ENCODE results near the gene GABPB2. TPM values are rescaled to one million over a fixed set of nuclear protein-coding genes. Genes with fewer than 3 reads are reported as not detected.

The GABPB2 gene
- total and polyA plus RNA-seq, 2 experiments from 2014 or later = 1.1 to 2.6 TPM

GRCh38 chr1:151131701-151132334, 61.3 kb downstream of the GABPB2 start:
- Mint-ChIP-seq H3K27ac (peak overlapping the region; percentile 71; the same call in 1 of the 2 replicates), H3K27me3 (ENCODE audit: insufficient read depth, low read depth, poor library complexity) (peaks cover 41% of the 10 kb centered on the region), H3K9me3 (no peaks in the 10 kb centered on the region), H3K36me3 (ENCODE audit: low read depth) (peaks cover 23% of the 10 kb centered on the region), H3K4me1 (peaks cover 18% of the 10 kb centered on the region), H3K4me3 (peak overlapping the region; percentile 80)
- Histone ChIP-seq H4K20me1 (replicated peaks; ENCODE audit: insufficient read depth) (no peaks in the 10 kb centered on the region; the same call in 1 of the 2 replicates), H3K36me3 (ENCODE audit: insufficient read depth) (no peaks in the 10 kb centered on the region), H3K9me2 (ENCODE audit: insufficient read depth) (no peaks in the 10 kb centered on the region), H3K4me1 (ENCODE audit: insufficient read depth) (peaks cover 15% of the 10 kb centered on the region; the same call in 1 of the 2 replicates), H3K4me2 (peak overlapping the region; percentile 100), H3K79me2 (replicated peaks; ENCODE audit: insufficient read depth) (no peaks in the 10 kb centered on the region), H2AFZ (peak overlapping the region; percentile 77), H3F3A (replicated peaks; ENCODE audit: low read depth) (peaks cover 4% of the 10 kb centered on the region; the same call in 1 of the 2 replicates), H3K27me3 (ENCODE audit: insufficient read depth) (peaks cover 38% of the 10 kb centered on the region), H3K4me3 (peak overlapping the region; percentile 88), H3K27ac (ENCODE audit: low read depth) (no peak overlapping the region)
- ATAC-seq = peak; percentile 60
- no peak for TF ChIP-seq NANOG (IDR thresholded peaks at IDR 0.05; ENCODE audit: borderline replicate concordance)
- TF ChIP-seq, protein P1, sequence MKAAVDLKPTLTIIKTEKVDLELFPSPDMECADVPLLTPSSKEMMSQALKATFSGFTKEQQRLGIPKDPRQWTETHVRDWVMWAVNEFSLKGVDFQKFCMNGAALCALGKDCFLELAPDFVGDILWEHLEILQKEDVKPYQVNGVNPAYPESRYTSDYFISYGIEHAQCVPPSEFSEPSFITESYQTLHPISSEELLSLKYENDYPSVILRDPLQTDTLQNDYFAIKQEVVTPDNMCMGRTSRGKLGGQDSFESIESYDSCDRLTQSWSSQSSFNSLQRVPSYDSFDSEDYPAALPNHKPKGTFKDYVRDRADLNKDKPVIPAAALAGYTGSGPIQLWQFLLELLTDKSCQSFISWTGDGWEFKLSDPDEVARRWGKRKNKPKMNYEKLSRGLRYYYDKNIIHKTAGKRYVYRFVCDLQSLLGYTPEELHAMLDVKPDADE (IDR thresholded peaks at IDR 0.05) = no peak
- no peak for TF ChIP-seq POLR2AphosphoS5 (IDR thresholded peaks at IDR 0.05; ENCODE audit: low read depth)
- TF ChIP-seq ZNF331 (CRISPR knock-in tag; IDR thresholded peaks at IDR 0.05; ENCODE audit: low read depth) = no peak
- TF ChIP-seq, protein P2, sequence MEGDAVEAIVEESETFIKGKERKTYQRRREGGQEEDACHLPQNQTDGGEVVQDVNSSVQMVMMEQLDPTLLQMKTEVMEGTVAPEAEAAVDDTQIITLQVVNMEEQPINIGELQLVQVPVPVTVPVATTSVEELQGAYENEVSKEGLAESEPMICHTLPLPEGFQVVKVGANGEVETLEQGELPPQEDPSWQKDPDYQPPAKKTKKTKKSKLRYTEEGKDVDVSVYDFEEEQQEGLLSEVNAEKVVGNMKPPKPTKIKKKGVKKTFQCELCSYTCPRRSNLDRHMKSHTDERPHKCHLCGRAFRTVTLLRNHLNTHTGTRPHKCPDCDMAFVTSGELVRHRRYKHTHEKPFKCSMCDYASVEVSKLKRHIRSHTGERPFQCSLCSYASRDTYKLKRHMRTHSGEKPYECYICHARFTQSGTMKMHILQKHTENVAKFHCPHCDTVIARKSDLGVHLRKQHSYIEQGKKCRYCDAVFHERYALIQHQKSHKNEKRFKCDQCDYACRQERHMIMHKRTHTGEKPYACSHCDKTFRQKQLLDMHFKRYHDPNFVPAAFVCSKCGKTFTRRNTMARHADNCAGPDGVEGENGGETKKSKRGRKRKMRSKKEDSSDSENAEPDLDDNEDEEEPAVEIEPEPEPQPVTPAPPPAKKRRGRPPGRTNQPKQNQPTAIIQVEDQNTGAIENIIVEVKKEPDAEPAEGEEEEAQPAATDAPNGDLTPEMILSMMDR (conservative IDR thresholded peaks at IDR 0.05; ENCODE audit: low read depth in 2 of 2) = no peak
- peak; percentile 69 for DNase-seq (ENCODE audit: low spot score)

DNA sequence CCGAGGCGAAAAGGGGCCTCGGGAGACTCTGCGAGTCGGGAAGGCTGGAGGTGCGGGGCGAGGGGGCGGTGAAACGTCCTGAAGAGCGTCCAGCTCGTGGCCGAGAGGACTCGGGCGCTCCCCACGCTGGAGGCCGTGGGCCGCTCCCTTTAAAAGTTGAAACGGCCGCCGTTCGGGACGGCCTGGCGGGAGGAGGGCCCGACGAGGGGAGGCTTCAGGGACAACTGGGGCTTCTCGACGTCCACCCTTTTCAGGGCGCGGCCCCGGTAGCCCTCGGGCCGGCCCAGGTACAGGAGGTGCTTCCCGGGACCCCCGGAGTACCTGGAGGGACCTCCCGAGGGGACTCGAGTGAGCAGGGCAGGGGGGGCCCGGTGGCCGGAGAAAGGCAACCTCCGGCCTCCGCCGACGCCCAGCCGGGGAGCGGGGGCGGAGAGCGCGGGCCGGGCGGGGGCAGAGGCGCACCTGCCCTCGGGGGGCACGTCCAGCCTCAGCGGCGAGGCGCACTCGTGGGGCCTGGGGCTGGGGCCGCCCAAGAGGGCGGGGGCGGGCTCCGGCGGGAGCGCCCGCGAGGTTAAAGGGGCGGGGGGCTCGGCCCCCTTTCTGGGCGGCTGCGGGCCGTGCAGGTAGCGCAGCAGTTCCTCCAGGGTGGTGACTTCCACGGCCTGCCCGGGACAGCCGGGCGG, 61.9 kb downstream of the GABPB2 start:
- DNase-seq (ENCODE audit: low spot score) (no peak), ATAC-seq (peak; percentile 5)
- H3K4me3 ChIP-seq = peak overlapping the region; percentile 88
- peaks cover 15% of the 10 kb centered on the region; the same call in 1 of the 2 replicates for H3K4me1 ChIP-seq (ENCODE audit: insufficient read depth)
- peaks cover 4% of the 10 kb centered on the region; the same call in 1 of the 2 replicates for H3F3A ChIP-seq (replicated peaks; ENCODE audit: low read depth)
- Mint-ChIP-seq H3K4me1 (peaks cover 18% of the 10 kb centered on the region), H3K4me3 (peak overlapping the region; percentile 80), H3K27me3 (ENCODE audit: insufficient read depth, low read depth, poor library complexity) (peaks cover 41% of the 10 kb centered on the region), H3K9me3 (no peaks in the 10 kb centered on the region), H3K36me3 (ENCODE audit: low read depth) (peaks cover 30% of the 10 kb centered on the region), H3K27ac (no peak overlapping the region)
- H3K27ac ChIP-seq (ENCODE audit: low read depth) = no peak overlapping the region
- no peaks in the 10 kb centered on the region; the same call in 1 of the 2 replicates for H4K20me1 ChIP-seq (replicated peaks; ENCODE audit: insufficient read depth)
- H3K27me3 ChIP-seq (ENCODE audit: insufficient read depth) = peaks cover 38% of the 10 kb centered on the region
- H2AFZ ChIP-seq = peak overlapping the region; percentile 77
- H3K36me3 ChIP-seq (ENCODE audit: insufficient read depth) = no peaks in the 10 kb centered on the region
- H3K9me2 ChIP-seq (ENCODE audit: insufficient read depth) = no peaks in the 10 kb centered on the region
- no peaks in the 10 kb centered on the region for H3K79me2 ChIP-seq (replicated peaks; ENCODE audit: insufficient read depth)
- H3K4me2 ChIP-seq = peak overlapping the region; percentile 100
- TF ChIP-seq JUNB (IDR thresholded peaks at IDR 0.05; ENCODE audit: unreplicated experiment) = no peak
- TF ChIP-seq EZH2phosphoT487 (IDR thresholded peaks at IDR 0.05; ENCODE audit: unreplicated experiment) = no peak
- TF ChIP-seq ZNF114 (CRISPR knock-in tag; IDR thresholded peaks at IDR 0.05) = no peak
- TF ChIP-seq, protein P2 (conservative IDR thresholded peaks at IDR 0.05; ENCODE audit: low read depth in 2 of 2) = no peak
- no peak for TF ChIP-seq ZNF331 (CRISPR knock-in tag; IDR thresholded peaks at IDR 0.05; ENCODE audit: low read depth)
- no peak for TF ChIP-seq CREB1 (CRISPR knock-in tag; IDR thresholded peaks at IDR 0.05; ENCODE audit: low read depth)
- TF ChIP-seq, protein P1 (IDR thresholded peaks at IDR 0.05) = no peak

All from GM23338 (cell line).